ENCODE results near the gene LMF2.

Gene LMF2

DNA sequence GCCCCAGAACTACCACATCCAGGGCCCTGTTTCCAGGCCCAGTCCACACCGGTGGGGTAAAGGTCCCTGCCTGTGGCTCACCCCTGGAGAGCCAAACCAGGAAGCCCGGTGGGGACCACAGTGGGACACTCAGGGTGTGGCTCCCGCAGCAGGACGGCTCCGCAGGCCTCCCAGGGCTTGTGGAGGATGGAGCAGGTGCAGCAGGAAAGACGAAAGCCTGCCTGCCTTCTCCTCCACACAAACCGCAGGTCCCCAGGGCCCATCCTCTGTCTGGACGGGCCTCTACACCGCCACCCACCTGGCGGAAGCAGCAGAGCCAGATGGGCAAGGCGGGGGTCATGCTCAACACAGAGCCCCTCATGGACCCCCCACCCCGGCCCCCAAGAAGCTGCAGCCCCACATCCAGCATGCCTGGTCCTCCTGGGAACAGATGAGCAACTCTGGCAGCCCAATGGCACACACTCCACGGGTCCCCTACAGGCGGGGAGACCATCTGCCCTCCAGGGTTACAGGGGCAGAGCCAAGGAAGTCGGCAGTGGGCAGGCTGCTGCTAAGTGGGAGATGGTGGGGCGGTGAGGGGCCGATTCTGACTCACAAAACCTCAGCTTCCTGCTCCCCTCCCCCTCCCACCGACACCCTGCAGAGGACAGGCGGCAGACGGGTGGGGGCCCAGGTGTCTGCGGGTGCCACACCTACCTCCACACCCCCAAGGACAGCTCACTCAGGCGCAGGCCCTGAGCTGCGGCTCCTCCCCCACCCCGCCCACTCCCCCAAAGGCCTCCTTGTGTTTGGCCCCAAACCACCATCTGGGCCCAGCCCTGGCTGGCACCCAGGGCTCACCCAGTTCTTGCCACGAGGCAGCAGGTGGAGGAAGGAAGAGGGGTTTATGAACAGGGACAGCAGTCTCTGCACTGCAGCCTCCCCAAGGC, 37.9 kb downstream of the LMF2 start:
- Histone ChIP-seq H3F3A (ENCODE audit: control insufficient read depth, insufficient read depth) (peaks cover 18% of the 10 kb centered on the region), H3K27me3 (ENCODE audit: control insufficient read depth, low read length) (no peaks in the 10 kb centered on the region), H3K36me3 (ENCODE audit: control insufficient read depth, low read length) (peaks cover 84% of the 10 kb centered on the region), H3K4me1 (ENCODE audit: control insufficient read depth, low read length) (peaks cover 60% of the 10 kb centered on the region), H3K9me3 (ENCODE audit: control insufficient read depth, insufficient read depth, low read length) (no peaks in the 10 kb centered on the region), H4K20me1 (ENCODE audit: control insufficient read depth, insufficient read depth, low read depth, low read length) (no peaks in the 10 kb centered on the region), H3K79me2 (ENCODE audit: control insufficient read depth, low read length) (peaks cover 81% of the 10 kb centered on the region), H3K9me2 (replicated peaks; ENCODE audit: control insufficient read depth, low read length) (no peaks in the 10 kb centered on the region), H3K4me3 (ENCODE audit: low read length) (peak overlapping the region; percentile 82), H3K4me2 (ENCODE audit: low read length) (peak overlapping the region; percentile 97), H3K27ac (ENCODE audit: low read depth, low read length) (peak overlapping the region; percentile 100)
- TF ChIP-seq EZH2phosphoT487 (IDR thresholded peaks at IDR 0.05; ENCODE audit: borderline replicate concordance, low read length) = no peak
- TF ChIP-seq, protein P1, sequence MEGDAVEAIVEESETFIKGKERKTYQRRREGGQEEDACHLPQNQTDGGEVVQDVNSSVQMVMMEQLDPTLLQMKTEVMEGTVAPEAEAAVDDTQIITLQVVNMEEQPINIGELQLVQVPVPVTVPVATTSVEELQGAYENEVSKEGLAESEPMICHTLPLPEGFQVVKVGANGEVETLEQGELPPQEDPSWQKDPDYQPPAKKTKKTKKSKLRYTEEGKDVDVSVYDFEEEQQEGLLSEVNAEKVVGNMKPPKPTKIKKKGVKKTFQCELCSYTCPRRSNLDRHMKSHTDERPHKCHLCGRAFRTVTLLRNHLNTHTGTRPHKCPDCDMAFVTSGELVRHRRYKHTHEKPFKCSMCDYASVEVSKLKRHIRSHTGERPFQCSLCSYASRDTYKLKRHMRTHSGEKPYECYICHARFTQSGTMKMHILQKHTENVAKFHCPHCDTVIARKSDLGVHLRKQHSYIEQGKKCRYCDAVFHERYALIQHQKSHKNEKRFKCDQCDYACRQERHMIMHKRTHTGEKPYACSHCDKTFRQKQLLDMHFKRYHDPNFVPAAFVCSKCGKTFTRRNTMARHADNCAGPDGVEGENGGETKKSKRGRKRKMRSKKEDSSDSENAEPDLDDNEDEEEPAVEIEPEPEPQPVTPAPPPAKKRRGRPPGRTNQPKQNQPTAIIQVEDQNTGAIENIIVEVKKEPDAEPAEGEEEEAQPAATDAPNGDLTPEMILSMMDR (IDR thresholded peaks at IDR 0.05; ENCODE audit: low read depth, low read length, poor library complexity, severe bottlenecking) = no peak

- H3K79me2 ChIP-seq (ENCODE audit: control insufficient read depth, low read length) = peaks cover 75% of the 10 kb centered on the region
- no peaks in the 10 kb centered on the region for H3K9me3 ChIP-seq (ENCODE audit: control insufficient read depth, insufficient read depth, low read length)
- H3K4me3 ChIP-seq (ENCODE audit: low read length) = peak overlapping the region; percentile 74
- H3F3A ChIP-seq (ENCODE audit: control insufficient read depth, insufficient read depth) = peaks cover 18% of the 10 kb centered on the region
- peaks cover 88% of the 10 kb centered on the region for H3K36me3 ChIP-seq (ENCODE audit: control insufficient read depth, low read length)
- H3K4me1 ChIP-seq (ENCODE audit: control insufficient read depth, low read length) = peaks cover 59% of the 10 kb centered on the region
- H3K9me2 ChIP-seq (replicated peaks; ENCODE audit: control insufficient read depth, low read length) = no peaks in the 10 kb centered on the region
- TF ChIP-seq, protein P1 (IDR thresholded peaks at IDR 0.05; ENCODE audit: low read depth, low read length, poor library complexity, severe bottlenecking) = no peak
- no peak for TF ChIP-seq EZH2phosphoT487 (IDR thresholded peaks at IDR 0.05; ENCODE audit: borderline replicate concordance, low read length)
- H3K27me3 ChIP-seq (ENCODE audit: control insufficient read depth, low read length) = no peaks in the 10 kb centered on the region
- peak overlapping the region; percentile 97 for H3K4me2 ChIP-seq (ENCODE audit: low read length)
- H4K20me1 ChIP-seq (ENCODE audit: control insufficient read depth, insufficient read depth, low read depth, low read length) = no peaks in the 10 kb centered on the region
- H3K27ac ChIP-seq (ENCODE audit: low read depth, low read length) = peak overlapping the region; percentile 100
Observed at GRCh38 chr22:50468626-50469025, 38.9 kb downstream of the LMF2 start.

GRCh38 chr22:50467773-50468440, 39.6 kb downstream of the LMF2 start:
- peak overlapping the region; percentile 74 for H3K4me3 ChIP-seq (ENCODE audit: low read length)
- peaks cover 68% of the 10 kb centered on the region for H3K79me2 ChIP-seq (ENCODE audit: control insufficient read depth, low read length)
- no peaks in the 10 kb centered on the region for H3K27me3 ChIP-seq (ENCODE audit: control insufficient read depth, low read length)
- H3K9me3 ChIP-seq (ENCODE audit: control insufficient read depth, insufficient read depth, low read length) = no peaks in the 10 kb centered on the region
- peak overlapping the region; percentile 100 for H3K27ac ChIP-seq (ENCODE audit: low read depth, low read length)
- TF ChIP-seq, protein P1 (IDR thresholded peaks at IDR 0.05; ENCODE audit: low read depth, low read length, poor library complexity, severe bottlenecking) = no peak
- no peak for TF ChIP-seq EZH2phosphoT487 (IDR thresholded peaks at IDR 0.05; ENCODE audit: borderline replicate concordance, low read length)
- H3K4me1 ChIP-seq (ENCODE audit: control insufficient read depth, low read length) = peaks cover 52% of the 10 kb centered on the region
- peaks cover 89% of the 10 kb centered on the region for H3K36me3 ChIP-seq (ENCODE audit: control insufficient read depth, low read length)
- H3K4me2 ChIP-seq (ENCODE audit: low read length) = peak overlapping the region; percentile 97
- no peaks in the 10 kb centered on the region for H4K20me1 ChIP-seq (ENCODE audit: control insufficient read depth, insufficient read depth, low read depth, low read length)
- H3F3A ChIP-seq (ENCODE audit: control insufficient read depth, insufficient read depth) = peaks cover 18% of the 10 kb centered on the region
- H3K9me2 ChIP-seq (replicated peaks; ENCODE audit: control insufficient read depth, low read length) = no peaks in the 10 kb centered on the region
